A549 (cell line): ENCODE results near the gene ZNF106.

Source experiments
- CEBPB ChIP-seq, 2 experiments: fragments of >200 bp in 1 of 2; sonication (Bioruptor Twin) in 1 of 2; formaldehyde crosslinking in 1 of 2; IDR thresholded peaks; 2 replicates each; pipeline ENCODE4 v1.6.1; 2012 to 2016
- CTCF ChIP-seq: fragments of >200 bp; sonication (Bioruptor Twin); formaldehyde crosslinking; IDR thresholded peaks from 3 replicates; pipeline ENCODE4 v1.5.1; 2016
- EP300 ChIP-seq, 2 experiments: fragments of >200 bp; sonication (Bioruptor Twin); formaldehyde crosslinking; IDR thresholded peaks; 2 replicates in 1 of 2; 3 replicates in 1 of 2; pipeline ENCODE4 v1.6.1; 2016 to 2017
- FOSL2 ChIP-seq, 2 experiments: fragments of 450-650 bp in 1 of 2; fragments of >200 bp in 1 of 2; sonication (Bioruptor Twin) in 1 of 2; formaldehyde crosslinking; IDR thresholded peaks; 2 replicates each; pipeline versions ENCODE4 v1.5.0 to v1.6.1; 2016 to 2020; ENCODE audit warnings: mild to moderate bottlenecking in 1 of 2, moderate library complexity in 1 of 2
- JUN ChIP-seq, 2 experiments: fragments of >200 bp; sonication (Bioruptor Twin); formaldehyde crosslinking; IDR thresholded peaks; 2 replicates in 1 of 2; 3 replicates in 1 of 2; pipeline ENCODE4 v1.6.1; 2016 to 2017
- JUNB ChIP-seq: fragments of >200 bp; sonication (Bioruptor Twin); formaldehyde crosslinking; IDR thresholded peaks from 2 replicates; pipeline ENCODE4 v1.6.1; 2016
- KDM1A ChIP-seq: fragments of 200-600 bp; sonication (generic); IDR thresholded peaks from 2 replicates; pipeline ENCODE4 v1.6.1; 2016; ENCODE audit warnings: low read depth, mild to moderate bottlenecking
- MAX ChIP-seq: IDR thresholded peaks from 2 replicates; pipeline ENCODE4 v1.6.1; 2012
- MYC ChIP-seq: IDR thresholded peaks from 2 replicates; pipeline ENCODE4 v1.6.1; 2012; ENCODE audit warnings: mild to moderate bottlenecking, inconsistent platforms, low read length, improper control_type of control experiment, borderline replicate concordance
- NR3C1 ChIP-seq: fragments of >200 bp; sonication (Bioruptor Twin); formaldehyde crosslinking; IDR thresholded peaks from 3 replicates; pipeline ENCODE4 v1.6.1; 2017
- PBX3 ChIP-seq: IDR thresholded peaks from 2 replicates; pipeline ENCODE4 v1.6.1; 2012
- PHF8 ChIP-seq: fragments of 200-600 bp; sonication (generic); IDR thresholded peaks from 2 replicates; pipeline ENCODE4 v1.6.1; 2016; ENCODE audit warnings: low read depth, mild to moderate bottlenecking, antibody characterized with exemption, moderate library complexity, borderline replicate concordance
- ZC3H11A ChIP-seq: fragments of 450-650 bp; IDR thresholded peaks from 2 replicates; pipeline ENCODE4 v1.6.1; 2014; ENCODE audit warnings: antibody characterized with exemption, mild to moderate bottlenecking

GRCh38 chr15:42510258-42511006 is 19.5 kb upstream of the ZNF106 start:
- TF ChIP-seq MAX: no peak
- no peak for TF ChIP-seq CTCF
- no peak for TF ChIP-seq CEBPB (IDR thresholded peaks at IDR 0.05)
- TF ChIP-seq KDM1A: no peak
- TF ChIP-seq PBX3: no peak
- no peak for TF ChIP-seq JUNB
- TF ChIP-seq EP300 (IDR thresholded peaks at IDR 0.05): no peak
- TF ChIP-seq PHF8: no peak
- TF ChIP-seq NR3C1: no peak
- TF ChIP-seq JUN (IDR thresholded peaks at IDR 0.05): no peak
- TF ChIP-seq FOSL2 (IDR thresholded peaks at IDR 0.05): no peak
- TF ChIP-seq FOSL2 (CRISPR knock-in tag; IDR thresholded peaks at IDR 0.05): no peak
- TF ChIP-seq MYC: no peak
- no peak for TF ChIP-seq ZC3H11A
